H7 (cell line): Measurements from ENCODE around the gene XKR8. TPM values are rescaled to one million over a fixed set of nuclear protein-coding genes. Genes with fewer than 3 reads are reported as not detected.
"Not testable (repeated sequence)": the region's sequence is repeated elsewhere in the genome, so short reads cannot be mapped to it uniquely, and the experiment has no call there.

Experiments used
- DNase-seq: peaks from one replicate; pipeline ENCODE4 v3.0.0; 2012
- H3K27me3 ChIP-seq: 2 replicates; pipeline ENCODE4 v1.6.0; 2011; ENCODE audit warnings: mild to moderate bottlenecking, low read length; ENCODE audit not compliant: control insufficient read depth, insufficient read depth
- H3K36me3 ChIP-seq: replicated peaks from 2 replicates; pipeline ENCODE4 v1.5.1; 2011; ENCODE audit warnings: low read length; ENCODE audit not compliant: control insufficient read depth, insufficient read depth
- H3K4me3 ChIP-seq: 2 replicates; pipeline ENCODE4 v1.5.1; 2011; ENCODE audit warnings: low read depth, mild to moderate bottlenecking, control low read depth, low read length, moderate library complexity; ENCODE audit not compliant: insufficient read depth
- total RNA-seq: library from RNA; depleted of rRNA; stranded (reverse); fragments of >200 nt; shearing (Covaris generic); gene quantifications from 2 replicates; pipeline ENCODE4 v1.2.3, GENCODE V29; 2014; rRNA removed

Gene XKR8
- total RNA-seq, 1 experiment from 2014 or later: 23.3 TPM

- DNase-seq: no peak
- Histone ChIP-seq H3K4me3 (no peak overlapping the region), H3K36me3 (peaks cover 25% of the 10 kb centered on the region), H3K27me3 (no peaks in the 10 kb centered on the region)
Observed at GRCh38 chr1:27993241-27993640, 33.5 kb downstream of the XKR8 start.

- H3K27me3 ChIP-seq: no peaks in the 10 kb centered on the region
- no peak overlapping the region for H3K4me3 ChIP-seq
- peaks cover 18% of the 10 kb centered on the region for H3K36me3 ChIP-seq
- no peak for DNase-seq
Observed at GRCh38 chr1:27994060-27994459, 34.3 kb downstream of the XKR8 start.

- not testable (repeated sequence) for DNase-seq, H3K4me3 ChIP-seq, H3K27me3 ChIP-seq
- H3K36me3 ChIP-seq: peaks cover 16% of the 10 kb centered on the region
Observed at GRCh38 chr1:27994526-27994925, 34.8 kb downstream of the XKR8 start.

- H3K27me3 ChIP-seq: no peaks in the 10 kb centered on the region
- peaks cover 13% of the 10 kb centered on the region for H3K36me3 ChIP-seq
- DNase-seq: no peak
- no peak overlapping the region for H3K4me3 ChIP-seq
Observed at GRCh38 chr1:27999055-27999454, 39.3 kb downstream of the XKR8 start.

GRCh38 chr1:28002600-28002999, 42.8 kb downstream of the XKR8 start:
- no peak overlapping the region for H3K4me3 ChIP-seq
- H3K27me3 ChIP-seq: no peaks in the 10 kb centered on the region
- peaks cover 8% of the 10 kb centered on the region for H3K36me3 ChIP-seq
- DNase-seq: no peak

GRCh38 chr1:28003117-28003516, 43.3 kb downstream of the XKR8 start:
- H3K4me3 ChIP-seq, H3K36me3 ChIP-seq: not testable (repeated sequence)

GRCh38 chr1:28010969-28011368, 51.2 kb downstream of the XKR8 start:
- DNase-seq: no peak
- Histone ChIP-seq H3K27me3 (no peaks in the 10 kb centered on the region), H3K36me3 (peaks cover 6% of the 10 kb centered on the region), H3K4me3 (no peak overlapping the region)

More at GRCh38 chr1:28003117-28003516, 43.3 kb downstream of the XKR8 start:
- not testable (repeated sequence) for H3K27me3 ChIP-seq, DNase-seq

Other genes starting within 250 kb of the XKR8 start
- gene FAM76A, start 234.0 kb upstream of the XKR8 start, total RNA-seq: 14.7 and 27.1 TPM in 2 replicates
- gene STX12, start 186.8 kb upstream of the XKR8 start, total RNA-seq: 16.3 and 22.1 TPM in 2 replicates
- gene PPP1R8, start 129.2 kb upstream of the XKR8 start, total RNA-seq: 83.0 and 95.3 TPM in 2 replicates
- gene THEMIS2, start 87.4 kb upstream of the XKR8 start, total RNA-seq: 27.5 and 38.7 TPM in 2 replicates
- 99.0 and 107 TPM in 2 replicates for gene RPA2, start 45.4 kb upstream of the XKR8 start, total RNA-seq
- gene SMPDL3B, start 25.0 kb upstream of the XKR8 start, total RNA-seq: 8.6 and 14.8 TPM in 2 replicates
- 26.6 and 38.3 TPM in 2 replicates for gene EYA3, start 128.6 kb downstream of the XKR8 start, total RNA-seq
- gene PTAFR, start 216.7 kb downstream of the XKR8 start, total RNA-seq: 0.55 and 0.81 TPM in 2 replicates